T-helper 1 cell treated with Interleukin-12 subunit alpha and Interleukin-12 subunit beta and Interleukin-4 antibody, amounts not matched to agents 30 μg/mL and 1 μg/mL, for 36 hours (primary cell): Measurements from ENCODE around the gene AOPEP.

ENCODE experiments used
- H3K27ac Mint-ChIP-seq: one replicate; pipeline ENCODE4 v1.8.0; 2021; ENCODE audit warnings: mild to moderate bottlenecking, mixed read lengths
- H3K27me3 Mint-ChIP-seq: one replicate; pipeline ENCODE4 v1.8.0; 2021; ENCODE audit warnings: low read depth, mixed read lengths
- H3K36me3 Mint-ChIP-seq: one replicate; pipeline ENCODE4 v1.8.0; 2021; ENCODE audit warnings: low read depth, mixed read lengths
- H3K4me1 Mint-ChIP-seq: one replicate; pipeline ENCODE4 v1.8.0; 2021; ENCODE audit warnings: low read depth, mixed read lengths
- H3K4me3 Mint-ChIP-seq: one replicate; pipeline ENCODE4 v1.8.0; 2021; ENCODE audit warnings: mild to moderate bottlenecking, moderate library complexity, mixed read lengths
- H3K9me3 Mint-ChIP-seq: one replicate; pipeline ENCODE4 v1.8.0; 2021; ENCODE audit warnings: mixed read lengths

The AOPEP gene

GRCh38 chr9:94761481-94761880 lies 35.0 kb downstream of the AOPEP start:
- peaks cover 4% of the 10 kb centered on the region for H3K4me1 Mint-ChIP-seq
- no peak overlapping the region for H3K27ac Mint-ChIP-seq
- peaks cover 2% of the 10 kb centered on the region for H3K36me3 Mint-ChIP-seq
- H3K9me3 Mint-ChIP-seq, result no peaks in the 10 kb centered on the region
- no peak overlapping the region for H3K4me3 Mint-ChIP-seq
- H3K27me3 Mint-ChIP-seq, result no peaks in the 10 kb centered on the region

DNA sequence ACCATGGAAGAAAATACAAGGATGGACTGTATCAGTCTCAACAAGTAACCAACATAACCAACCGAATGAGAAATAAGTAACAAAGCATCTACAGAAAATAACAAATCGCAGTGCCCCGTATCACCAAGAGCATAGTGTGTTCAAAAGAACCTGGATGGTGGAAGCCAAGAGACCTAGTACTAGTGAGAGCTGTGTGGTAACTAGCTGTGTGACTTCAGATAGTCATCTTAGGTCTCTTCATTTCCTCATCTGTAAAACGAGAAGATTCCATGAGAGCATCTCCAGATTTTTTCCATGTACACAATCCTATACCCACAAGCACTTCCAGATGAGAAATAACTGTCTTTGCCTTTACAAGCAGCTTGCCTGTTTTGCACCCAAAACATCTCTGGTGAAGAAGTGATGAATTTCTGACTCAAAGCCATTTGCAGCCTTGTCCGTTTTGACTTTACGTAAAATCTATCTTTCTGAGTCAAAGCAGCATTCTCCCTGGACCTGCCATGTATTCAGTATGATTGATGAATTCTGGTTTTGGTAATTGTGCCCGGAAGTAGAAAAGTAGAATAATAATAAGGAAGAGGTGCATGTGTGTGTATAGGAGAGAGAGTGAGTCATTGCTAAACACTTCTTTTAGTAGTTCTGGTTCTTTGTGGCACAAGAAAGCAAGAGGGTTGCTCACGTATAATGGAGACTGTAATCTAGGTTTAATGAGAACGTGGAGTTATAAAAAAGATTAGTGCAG lies 41.0 kb downstream of the AOPEP start:
- peaks cover 4% of the 10 kb centered on the region for H3K36me3 Mint-ChIP-seq
- no peaks in the 10 kb centered on the region for H3K27me3 Mint-ChIP-seq
- no peak overlapping the region for H3K27ac Mint-ChIP-seq
- H3K9me3 Mint-ChIP-seq, result no peaks in the 10 kb centered on the region
- H3K4me3 Mint-ChIP-seq, result no peak overlapping the region
- no peaks in the 10 kb centered on the region for H3K4me1 Mint-ChIP-seq

DNA sequence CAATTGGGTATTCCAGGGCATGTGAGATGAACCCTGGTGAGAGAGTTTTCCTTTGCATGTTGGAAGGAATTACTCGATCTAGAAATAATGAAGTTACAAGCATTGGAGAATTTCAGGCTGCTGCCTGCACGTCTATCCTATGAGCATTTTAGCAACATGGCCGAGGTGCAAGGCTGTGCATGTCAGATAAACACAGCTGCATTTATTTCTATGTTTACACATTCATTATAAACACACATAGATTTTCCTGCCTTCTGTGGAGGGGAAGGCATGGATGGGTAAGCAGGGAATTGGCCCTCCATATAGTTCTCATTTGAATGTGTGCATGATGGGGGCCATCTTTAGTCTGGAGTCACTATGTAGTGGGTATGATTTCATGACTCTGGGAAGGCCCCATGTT lies 42.3 kb downstream of the AOPEP start:
- H3K27me3 Mint-ChIP-seq, result no peaks in the 10 kb centered on the region
- no peak overlapping the region for H3K4me3 Mint-ChIP-seq
- H3K36me3 Mint-ChIP-seq, result peaks cover 4% of the 10 kb centered on the region
- H3K9me3 Mint-ChIP-seq, result no peaks in the 10 kb centered on the region
- H3K27ac Mint-ChIP-seq, result no peak overlapping the region
- no peaks in the 10 kb centered on the region for H3K4me1 Mint-ChIP-seq

GRCh38 chr9:94770334-94770733 lies 43.8 kb downstream of the AOPEP start:
- no peaks in the 10 kb centered on the region for H3K9me3 Mint-ChIP-seq
- H3K4me3 Mint-ChIP-seq, result no peak overlapping the region
- H3K4me1 Mint-ChIP-seq, result no peaks in the 10 kb centered on the region
- no peaks in the 10 kb centered on the region for H3K27me3 Mint-ChIP-seq
- peaks cover 4% of the 10 kb centered on the region for H3K36me3 Mint-ChIP-seq
- H3K27ac Mint-ChIP-seq, result no peak overlapping the region

DNA sequence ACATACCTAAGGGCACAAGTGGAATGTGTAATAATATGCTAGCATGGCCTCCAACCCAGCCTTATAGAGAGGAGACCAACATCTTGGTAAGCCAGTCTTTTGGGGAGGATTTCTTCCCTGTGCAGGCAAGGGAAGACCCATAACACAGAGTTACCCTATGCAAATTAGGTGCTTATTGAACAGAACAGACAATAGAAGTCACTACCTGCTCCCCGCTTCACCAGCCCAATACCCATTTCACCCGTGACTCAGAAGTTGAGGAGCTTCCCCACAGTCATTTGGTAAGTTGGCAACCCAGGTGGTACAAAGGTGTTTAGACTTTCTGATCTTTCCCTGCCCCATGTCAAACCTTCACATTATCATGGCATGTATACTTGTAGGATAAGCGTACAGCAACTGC lies 44.6 kb downstream of the AOPEP start:
- H3K4me3 Mint-ChIP-seq, result no peak overlapping the region
- H3K36me3 Mint-ChIP-seq, result peaks cover 4% of the 10 kb centered on the region
- no peaks in the 10 kb centered on the region for H3K27me3 Mint-ChIP-seq
- no peaks in the 10 kb centered on the region for H3K9me3 Mint-ChIP-seq
- no peaks in the 10 kb centered on the region for H3K4me1 Mint-ChIP-seq
- H3K27ac Mint-ChIP-seq, result no peak overlapping the region

- Mint-ChIP-seq H3K9me3 (no peaks in the 10 kb centered on the region), H3K4me3 (no peak overlapping the region), H3K27ac (no peak overlapping the region), H3K4me1 (no peaks in the 10 kb centered on the region), H3K36me3 (peaks cover 2% of the 10 kb centered on the region), H3K27me3 (no peaks in the 10 kb centered on the region)
Measured at GRCh38 chr9:94772144-94772543, 45.6 kb downstream of the AOPEP start.

DNA sequence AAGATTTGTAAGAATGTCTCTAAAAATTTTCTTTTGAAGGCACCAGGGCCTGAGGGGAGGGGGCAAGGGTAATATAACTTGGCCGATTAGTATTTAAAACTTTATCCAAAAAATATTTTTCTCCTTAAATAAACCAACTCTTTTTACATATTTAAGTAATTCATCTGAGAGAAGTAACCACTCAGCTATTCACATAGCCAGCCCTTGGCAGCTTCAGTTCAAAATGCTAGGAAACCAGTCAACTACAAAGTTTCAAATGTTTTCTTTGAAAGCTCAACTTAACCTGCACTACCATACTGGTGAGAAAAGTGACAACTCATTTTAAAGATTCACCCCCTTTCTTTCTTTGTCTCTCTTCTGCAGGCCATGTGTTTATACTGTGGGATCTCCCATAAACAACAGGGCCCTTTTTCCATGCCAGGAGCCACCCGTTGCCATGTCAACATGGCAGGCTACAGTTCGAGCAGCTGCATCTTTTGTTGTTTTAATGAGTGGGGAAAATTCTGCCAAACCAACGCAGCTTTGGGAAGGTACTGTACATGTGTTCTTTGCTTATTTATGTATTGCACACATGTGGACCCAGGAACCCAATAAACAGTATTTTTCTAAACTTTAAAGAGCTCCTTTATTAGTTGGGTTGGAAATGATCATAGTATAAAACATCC lies 46.3 kb downstream of the AOPEP start:
- H3K9me3 Mint-ChIP-seq, result no peaks in the 10 kb centered on the region
- no peaks in the 10 kb centered on the region for H3K4me1 Mint-ChIP-seq
- no peak overlapping the region for H3K4me3 Mint-ChIP-seq
- H3K27ac Mint-ChIP-seq, result no peak overlapping the region
- H3K36me3 Mint-ChIP-seq, result no peaks in the 10 kb centered on the region
- no peaks in the 10 kb centered on the region for H3K27me3 Mint-ChIP-seq

DNA sequence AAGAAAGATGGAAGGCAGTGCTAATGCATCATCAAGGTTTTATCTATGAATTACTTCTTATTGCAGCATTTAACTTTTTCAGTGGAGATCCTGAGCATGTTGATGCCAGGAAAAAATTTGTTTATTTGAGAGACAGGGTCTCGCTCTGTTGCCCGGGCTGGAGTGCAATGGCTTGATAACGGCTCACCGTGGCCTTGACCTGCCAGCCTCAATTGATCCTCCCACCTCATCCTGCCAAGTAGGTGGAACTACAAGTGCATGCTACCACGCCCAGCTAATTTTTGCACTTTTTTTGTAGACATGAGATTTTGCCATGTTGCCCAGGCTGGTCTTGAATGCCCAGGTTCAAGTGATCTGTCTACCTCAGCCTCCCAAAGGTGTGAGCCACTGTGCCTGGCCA lies 47.2 kb downstream of the AOPEP start:
- no peak overlapping the region for H3K27ac Mint-ChIP-seq
- H3K36me3 Mint-ChIP-seq, result no peaks in the 10 kb centered on the region
- no peaks in the 10 kb centered on the region for H3K27me3 Mint-ChIP-seq
- H3K4me1 Mint-ChIP-seq, result no peaks in the 10 kb centered on the region
- H3K9me3 Mint-ChIP-seq, result no peaks in the 10 kb centered on the region
- H3K4me3 Mint-ChIP-seq, result no peak overlapping the region

- no peaks in the 10 kb centered on the region for H3K27me3 Mint-ChIP-seq
- no peaks in the 10 kb centered on the region for H3K9me3 Mint-ChIP-seq
- H3K36me3 Mint-ChIP-seq, result no peaks in the 10 kb centered on the region
- no peaks in the 10 kb centered on the region for H3K4me1 Mint-ChIP-seq
- no peak overlapping the region for H3K4me3 Mint-ChIP-seq
- no peak overlapping the region for H3K27ac Mint-ChIP-seq
Measured at GRCh38 chr9:94778013-94778412, 51.5 kb downstream of the AOPEP start.

DNA sequence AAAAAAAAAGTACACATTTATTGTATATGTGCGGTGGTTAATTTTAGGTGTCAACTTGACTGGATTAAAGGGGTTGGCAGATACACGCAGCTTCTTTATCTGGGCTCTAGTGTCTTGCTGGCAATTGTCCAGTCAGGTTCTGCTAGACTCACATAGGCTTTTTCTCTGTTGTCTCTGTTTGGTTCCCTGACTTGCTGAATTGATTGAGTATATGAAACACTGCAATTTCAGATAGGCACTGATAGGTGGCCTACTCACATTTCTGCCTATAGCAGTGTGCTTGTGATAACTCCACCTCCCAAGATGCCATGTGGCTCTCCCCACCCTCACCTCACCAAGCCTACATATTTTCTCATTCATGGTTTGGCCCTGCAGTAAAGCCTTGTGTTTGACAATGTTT lies 52.5 kb downstream of the AOPEP start:
- Mint-ChIP-seq H3K27me3 (no peaks in the 10 kb centered on the region), H3K4me3 (no peak overlapping the region), H3K4me1 (peaks cover 1% of the 10 kb centered on the region), H3K36me3 (no peaks in the 10 kb centered on the region), H3K27ac (no peak overlapping the region), H3K9me3 (no peaks in the 10 kb centered on the region)

- Mint-ChIP-seq H3K36me3 (no peaks in the 10 kb centered on the region), H3K27me3 (no peaks in the 10 kb centered on the region), H3K4me3 (no peak overlapping the region), H3K4me1 (peaks cover 1% of the 10 kb centered on the region), H3K9me3 (no peaks in the 10 kb centered on the region), H3K27ac (no peak overlapping the region)
Measured at GRCh38 chr9:94779693-94780290, 53.3 kb downstream of the AOPEP start.

DNA sequence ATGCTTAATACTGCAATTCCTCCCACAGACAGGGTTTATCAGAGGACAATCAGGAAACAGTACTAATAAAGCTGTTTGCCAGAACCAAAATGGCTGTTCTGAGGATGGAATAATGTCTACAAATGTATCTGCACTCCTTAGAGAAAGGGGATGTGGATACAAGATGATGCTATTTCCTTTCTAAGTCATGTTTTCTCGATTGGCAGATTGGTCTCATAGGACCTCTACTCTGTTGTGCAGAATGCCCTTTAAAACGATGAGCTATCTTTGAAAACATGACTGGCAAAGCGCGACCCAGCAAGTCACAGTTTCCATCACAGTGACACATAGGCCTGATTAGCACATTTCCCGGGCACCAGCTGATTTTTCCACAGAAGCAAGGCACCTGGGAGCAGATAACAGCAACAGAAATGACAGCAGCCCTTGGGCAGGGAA lies 54.0 kb downstream of the AOPEP start:
- H3K4me1 Mint-ChIP-seq, result peaks cover 1% of the 10 kb centered on the region
- H3K4me3 Mint-ChIP-seq, result no peak overlapping the region
- H3K9me3 Mint-ChIP-seq, result no peaks in the 10 kb centered on the region
- no peaks in the 10 kb centered on the region for H3K36me3 Mint-ChIP-seq
- H3K27me3 Mint-ChIP-seq, result no peaks in the 10 kb centered on the region
- peak overlapping the region; percentile 31 for H3K27ac Mint-ChIP-seq

DNA sequence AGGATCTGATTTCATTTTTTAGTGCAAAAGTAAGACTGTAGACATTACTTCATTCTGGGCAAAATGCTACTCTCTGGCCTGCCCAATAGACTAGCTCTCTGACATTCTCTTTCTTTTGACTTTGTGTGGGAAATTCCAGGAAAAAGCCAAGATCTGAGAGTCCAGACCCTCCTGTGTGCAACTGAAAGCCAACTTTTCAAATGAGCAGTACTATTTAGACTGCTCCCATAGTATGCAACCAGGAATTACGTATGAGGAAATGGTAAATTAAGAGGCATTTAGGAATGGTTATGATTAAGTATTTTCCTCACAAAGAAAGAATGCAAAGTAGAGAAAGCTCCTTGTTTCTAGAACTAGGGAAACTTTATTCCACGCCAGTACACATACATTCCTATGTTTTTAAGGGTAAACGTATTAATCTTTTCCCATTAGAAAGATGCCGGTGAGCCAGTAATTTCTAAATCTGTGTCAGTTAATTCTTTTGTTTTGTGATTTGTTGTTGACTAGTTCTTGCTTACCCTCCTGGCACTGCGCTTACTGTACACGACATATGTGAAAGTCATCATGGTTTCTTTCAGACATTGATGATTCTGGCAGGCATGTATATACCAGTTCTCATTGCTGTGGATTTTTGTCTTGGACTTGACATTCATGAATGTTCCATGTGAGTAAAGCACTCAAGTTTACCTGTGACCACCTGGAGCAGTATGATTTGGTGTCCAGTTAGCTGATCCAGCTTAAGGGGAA lies 56.0 kb downstream of the AOPEP start:
- H3K36me3 Mint-ChIP-seq, result no peaks in the 10 kb centered on the region
- H3K27me3 Mint-ChIP-seq, result no peaks in the 10 kb centered on the region
- H3K4me3 Mint-ChIP-seq, result no peak overlapping the region
- no peak overlapping the region for H3K27ac Mint-ChIP-seq
- H3K4me1 Mint-ChIP-seq, result peaks cover 7% of the 10 kb centered on the region
- no peaks in the 10 kb centered on the region for H3K9me3 Mint-ChIP-seq

DNA sequence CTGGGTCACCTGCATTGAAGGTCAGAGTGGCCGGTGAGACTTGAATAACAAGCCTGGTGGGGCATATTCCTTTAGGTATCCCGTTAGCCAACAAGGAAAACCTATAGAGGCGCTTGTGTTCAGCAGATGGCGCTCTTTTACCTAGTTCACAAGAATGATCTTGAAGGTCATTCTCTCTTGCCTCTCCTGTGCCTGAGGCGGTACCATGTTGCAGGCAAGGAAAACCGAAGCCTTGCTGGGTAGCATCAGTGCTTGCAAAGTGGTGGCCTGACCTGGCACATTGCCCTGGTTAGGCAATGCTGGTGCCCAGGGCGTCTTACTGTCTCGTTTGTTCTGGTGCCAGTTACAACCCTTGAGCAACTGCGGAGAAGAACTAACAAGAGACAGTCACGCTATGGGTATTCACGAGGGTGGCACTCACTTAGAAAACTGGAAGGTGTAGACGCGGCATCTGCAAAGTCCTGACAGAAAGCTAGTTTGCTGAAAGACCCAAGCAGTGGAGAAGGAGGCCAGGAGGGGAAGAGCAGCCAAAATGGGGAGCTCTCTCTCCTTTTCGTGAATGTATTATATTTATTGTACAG lies 56.7 kb downstream of the AOPEP start:
- Mint-ChIP-seq H3K27ac (no peak overlapping the region), H3K9me3 (no peaks in the 10 kb centered on the region), H3K4me1 (peaks cover 10% of the 10 kb centered on the region), H3K36me3 (peaks cover 1% of the 10 kb centered on the region), H3K4me3 (no peak overlapping the region), H3K27me3 (no peaks in the 10 kb centered on the region)
